ENCODE measurements around the gene AMBN. TPM values are rescaled to one million over a fixed set of nuclear protein-coding genes. Genes with fewer than 3 reads are reported as not detected.

The AMBN gene
- total RNA-seq, 1 experiment from 2014 or later = not detected

- no peaks in the 10 kb centered on the region; the same call in 1 of the 2 replicates for H3K4me1 ChIP-seq (ENCODE audit: control insufficient read depth, insufficient read depth, low read length)
- no peak for DNase-seq (ENCODE audit: low read depth, low spot score)
- H3K9me3 ChIP-seq (ENCODE audit: control insufficient read depth, insufficient read depth, low read depth, low read length) = no peaks in the 10 kb centered on the region
- TF ChIP-seq SIN3A (IDR thresholded peaks at IDR 0.05; ENCODE audit: borderline replicate concordance, insufficient read depth, low read depth, low read length) = no peak
- TF ChIP-seq, protein P1, sequence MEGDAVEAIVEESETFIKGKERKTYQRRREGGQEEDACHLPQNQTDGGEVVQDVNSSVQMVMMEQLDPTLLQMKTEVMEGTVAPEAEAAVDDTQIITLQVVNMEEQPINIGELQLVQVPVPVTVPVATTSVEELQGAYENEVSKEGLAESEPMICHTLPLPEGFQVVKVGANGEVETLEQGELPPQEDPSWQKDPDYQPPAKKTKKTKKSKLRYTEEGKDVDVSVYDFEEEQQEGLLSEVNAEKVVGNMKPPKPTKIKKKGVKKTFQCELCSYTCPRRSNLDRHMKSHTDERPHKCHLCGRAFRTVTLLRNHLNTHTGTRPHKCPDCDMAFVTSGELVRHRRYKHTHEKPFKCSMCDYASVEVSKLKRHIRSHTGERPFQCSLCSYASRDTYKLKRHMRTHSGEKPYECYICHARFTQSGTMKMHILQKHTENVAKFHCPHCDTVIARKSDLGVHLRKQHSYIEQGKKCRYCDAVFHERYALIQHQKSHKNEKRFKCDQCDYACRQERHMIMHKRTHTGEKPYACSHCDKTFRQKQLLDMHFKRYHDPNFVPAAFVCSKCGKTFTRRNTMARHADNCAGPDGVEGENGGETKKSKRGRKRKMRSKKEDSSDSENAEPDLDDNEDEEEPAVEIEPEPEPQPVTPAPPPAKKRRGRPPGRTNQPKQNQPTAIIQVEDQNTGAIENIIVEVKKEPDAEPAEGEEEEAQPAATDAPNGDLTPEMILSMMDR (IDR thresholded peaks at IDR 0.05) = no peak
- TF ChIP-seq TCF7L2 (IDR thresholded peaks at IDR 0.05; ENCODE audit: low read depth, low read length) = no peak
- TF ChIP-seq, protein P2, sequence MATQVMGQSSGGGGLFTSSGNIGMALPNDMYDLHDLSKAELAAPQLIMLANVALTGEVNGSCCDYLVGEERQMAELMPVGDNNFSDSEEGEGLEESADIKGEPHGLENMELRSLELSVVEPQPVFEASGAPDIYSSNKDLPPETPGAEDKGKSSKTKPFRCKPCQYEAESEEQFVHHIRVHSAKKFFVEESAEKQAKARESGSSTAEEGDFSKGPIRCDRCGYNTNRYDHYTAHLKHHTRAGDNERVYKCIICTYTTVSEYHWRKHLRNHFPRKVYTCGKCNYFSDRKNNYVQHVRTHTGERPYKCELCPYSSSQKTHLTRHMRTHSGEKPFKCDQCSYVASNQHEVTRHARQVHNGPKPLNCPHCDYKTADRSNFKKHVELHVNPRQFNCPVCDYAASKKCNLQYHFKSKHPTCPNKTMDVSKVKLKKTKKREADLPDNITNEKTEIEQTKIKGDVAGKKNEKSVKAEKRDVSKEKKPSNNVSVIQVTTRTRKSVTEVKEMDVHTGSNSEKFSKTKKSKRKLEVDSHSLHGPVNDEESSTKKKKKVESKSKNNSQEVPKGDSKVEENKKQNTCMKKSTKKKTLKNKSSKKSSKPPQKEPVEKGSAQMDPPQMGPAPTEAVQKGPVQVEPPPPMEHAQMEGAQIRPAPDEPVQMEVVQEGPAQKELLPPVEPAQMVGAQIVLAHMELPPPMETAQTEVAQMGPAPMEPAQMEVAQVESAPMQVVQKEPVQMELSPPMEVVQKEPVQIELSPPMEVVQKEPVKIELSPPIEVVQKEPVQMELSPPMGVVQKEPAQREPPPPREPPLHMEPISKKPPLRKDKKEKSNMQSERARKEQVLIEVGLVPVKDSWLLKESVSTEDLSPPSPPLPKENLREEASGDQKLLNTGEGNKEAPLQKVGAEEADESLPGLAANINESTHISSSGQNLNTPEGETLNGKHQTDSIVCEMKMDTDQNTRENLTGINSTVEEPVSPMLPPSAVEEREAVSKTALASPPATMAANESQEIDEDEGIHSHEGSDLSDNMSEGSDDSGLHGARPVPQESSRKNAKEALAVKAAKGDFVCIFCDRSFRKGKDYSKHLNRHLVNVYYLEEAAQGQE (IDR thresholded peaks at IDR 0.05; ENCODE audit: insufficient read depth in 1 of 2, low read depth in 2 of 2, low read length in 1 of 2) = no peak
- no peak for TF ChIP-seq POLR2AphosphoS5 (IDR thresholded peaks at IDR 0.05; ENCODE audit: low read depth, low read length)
- no peak overlapping the region for H3K27ac ChIP-seq (ENCODE audit: low read length)
- BruUV-seq (replicated peaks) = no TSS peak
- in situ Hi-C loops (cut with HindIII; ENCODE audit: low pct_unique_long_range_greater_than_20kb, low sequenced_read_pairs) = no loop called here
- ATAC-seq = no peak
- POLR2A ChIA-PET = no interaction called here
- no peaks in the 10 kb centered on the region for H3K36me3 ChIP-seq (ENCODE audit: control insufficient read depth, insufficient read depth, low read length)
- intact Hi-C loops (cut with micrococcal nuclease; ENCODE audit: unreplicated experiment) = no loop called here
- H3K27me3 ChIP-seq (ENCODE audit: control insufficient read depth, insufficient read depth, low read length) = no peaks in the 10 kb centered on the region
- no peak overlapping the region for H3K4me3 ChIP-seq (ENCODE audit: low read depth in 2 of 2, low read length in 2 of 2)
- CTCF ChIA-PET = no interaction called here
Measured at GRCh38 chr4:70606459-70606858, 14.4 kb downstream of the AMBN start.

GRCh38 chr4:70607334-70607853 lies 15.3 kb downstream of the AMBN start:
- BruUV-seq (replicated peaks) = no TSS peak
- Histone ChIP-seq H3K27ac (ENCODE audit: low read length) (no peak overlapping the region), H3K4me1 (ENCODE audit: control insufficient read depth, insufficient read depth, low read length) (no peaks in the 10 kb centered on the region; the same call in 1 of the 2 replicates), H3K9me3 (ENCODE audit: control insufficient read depth, insufficient read depth, low read depth, low read length) (no peaks in the 10 kb centered on the region), H3K36me3 (ENCODE audit: control insufficient read depth, insufficient read depth, low read length) (no peaks in the 10 kb centered on the region), H3K4me3 (ENCODE audit: low read depth in 2 of 2, low read length in 2 of 2) (no peak overlapping the region), H3K27me3 (ENCODE audit: control insufficient read depth, insufficient read depth, low read length) (no peaks in the 10 kb centered on the region)
- ChIA-PET CTCF (no interaction called here), POLR2A (no interaction called here)
- no peak for ATAC-seq
- TF ChIP-seq TCF7L2 (IDR thresholded peaks at IDR 0.05; ENCODE audit: low read depth, low read length) (no peak), POLR2AphosphoS5 (IDR thresholded peaks at IDR 0.05; ENCODE audit: low read depth, low read length) (no peak), SIN3A (IDR thresholded peaks at IDR 0.05; ENCODE audit: borderline replicate concordance, insufficient read depth, low read depth, low read length) (no peak)
- TF ChIP-seq, protein P1 (IDR thresholded peaks at IDR 0.05) = no peak
- TF ChIP-seq, protein P2 (IDR thresholded peaks at IDR 0.05; ENCODE audit: insufficient read depth in 1 of 2, low read depth in 2 of 2, low read length in 1 of 2) = no peak
- intact Hi-C loops (cut with micrococcal nuclease; ENCODE audit: unreplicated experiment) (no loop called here), in situ Hi-C loops (cut with HindIII; ENCODE audit: low pct_unique_long_range_greater_than_20kb, low sequenced_read_pairs) (no loop called here)
- no peak for DNase-seq (ENCODE audit: low read depth, low spot score)

Data from Panc1 (cell line).